Heart left ventricle (tissue), 13 donors: ENCODE data around the gene DSCAM.

Experiments
- POLR2A ChIP-seq, 2 donors: fragments of 450-650 bp; IDR thresholded peaks; one replicate each; pipeline ENCODE4 v1.6.1; 2017; ENCODE audit warnings: antibody characterized with exemption in 2 of 2, mild to moderate bottlenecking in 2 of 2, moderate library complexity in 2 of 2
- TF ChIP-seq, protein P1 (sequence below), 12 donors: fragments of 200-600 bp; sonication (generic) in 4 of 12; IDR thresholded peaks; one replicate each; pipeline versions ENCODE4 v1.5.0 to v1.8.0; 2018 to 2022; ENCODE audit warnings: antibody characterized with exemption in 12 of 12, mild to moderate bottlenecking in 5 of 12
- donor health status: ischemic (EF 13 %, LVEDD 7.1; RV severe dilation, severe dysfunction).
- donor health status: DM: no; HTN: yes; CAD: no.
- donor health status: DM: no; HTN: no; CAD: no.
- donor health status: ischemic (EF 25% LVEDD 6.9; RV normal size, moderate dysfunction).
- donor health status: ischemic (EF 25% LVEDD 5.7; RV mildly dilated, moderate dysfunction).
- donor health status: ischemic (EF 35%, LVEDD 5.7; RV mildly dilated, moderate dysfunction).
- donor health status: nonischemic (EF 11% LVEDD 7.7; RV severe dilation, severe dysfunction).
- donor health status: DM: yes; HTN: yes; CAD: no.
- donor health status: PGD.
- donor health status: ischemic (EF 29% LVEDD 5.4; RV normal size, mild dysfunction).
- donor health status: nonischemic (EF 23%, LVEDD 6.1; RV moderate dilation, normal function).

DNA sequence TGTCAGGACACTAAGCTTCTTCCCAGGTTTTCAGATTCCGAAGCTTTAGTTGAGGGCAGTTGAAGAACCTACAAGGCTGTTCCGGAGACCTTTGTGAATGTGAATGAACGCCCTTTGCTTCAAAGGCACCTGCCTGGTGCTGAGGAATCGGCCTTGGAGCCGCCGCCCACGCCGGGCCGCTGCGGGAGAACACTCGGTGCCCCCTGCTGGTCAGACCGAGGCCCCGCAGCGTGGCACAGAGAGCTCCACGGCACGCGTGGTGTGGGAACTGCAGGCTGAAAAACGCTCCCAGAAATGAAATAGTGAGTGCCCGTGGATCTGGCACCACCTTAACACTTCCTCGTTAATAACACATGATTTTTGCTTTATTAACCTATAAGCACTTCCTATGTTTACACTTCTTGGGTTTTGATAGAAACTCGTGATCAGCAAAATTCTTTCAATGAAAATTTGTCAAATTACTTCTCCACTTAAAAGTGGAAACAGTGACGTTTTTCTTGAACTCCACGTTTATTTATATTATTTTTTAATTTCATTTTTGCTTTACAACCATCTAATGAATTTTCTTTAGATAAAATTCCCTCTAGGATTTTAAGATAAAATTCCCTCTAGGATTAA, 460.6 kb downstream of the DSCAM start:
- TF ChIP-seq, protein P1, sequence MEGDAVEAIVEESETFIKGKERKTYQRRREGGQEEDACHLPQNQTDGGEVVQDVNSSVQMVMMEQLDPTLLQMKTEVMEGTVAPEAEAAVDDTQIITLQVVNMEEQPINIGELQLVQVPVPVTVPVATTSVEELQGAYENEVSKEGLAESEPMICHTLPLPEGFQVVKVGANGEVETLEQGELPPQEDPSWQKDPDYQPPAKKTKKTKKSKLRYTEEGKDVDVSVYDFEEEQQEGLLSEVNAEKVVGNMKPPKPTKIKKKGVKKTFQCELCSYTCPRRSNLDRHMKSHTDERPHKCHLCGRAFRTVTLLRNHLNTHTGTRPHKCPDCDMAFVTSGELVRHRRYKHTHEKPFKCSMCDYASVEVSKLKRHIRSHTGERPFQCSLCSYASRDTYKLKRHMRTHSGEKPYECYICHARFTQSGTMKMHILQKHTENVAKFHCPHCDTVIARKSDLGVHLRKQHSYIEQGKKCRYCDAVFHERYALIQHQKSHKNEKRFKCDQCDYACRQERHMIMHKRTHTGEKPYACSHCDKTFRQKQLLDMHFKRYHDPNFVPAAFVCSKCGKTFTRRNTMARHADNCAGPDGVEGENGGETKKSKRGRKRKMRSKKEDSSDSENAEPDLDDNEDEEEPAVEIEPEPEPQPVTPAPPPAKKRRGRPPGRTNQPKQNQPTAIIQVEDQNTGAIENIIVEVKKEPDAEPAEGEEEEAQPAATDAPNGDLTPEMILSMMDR (IDR thresholded peaks at IDR 0.05) = peak; percentile 60 to 87 (median 80)
- TF ChIP-seq POLR2A (IDR thresholded peaks at IDR 0.05) = no peak
